HL-60 (cell line): ENCODE results near the gene FBN1.

ENCODE experiments used
- DNase-seq, 2 experiments: peaks; one replicate each; pipeline ENCODE4 v3.0.0-alpha.2; 2010 to 2020; ENCODE audit warnings: low read depth in 1 of 2, low spot score in 1 of 2
- H3K27ac ChIP-seq: fragments of 250-450 bp; sonication (Bioruptor Pico); replicated peaks from 2 replicates; pipeline ENCODE4 v1.5.1; 2020; ENCODE audit warnings: mild to moderate bottlenecking, moderate library complexity
- H3K27me3 ChIP-seq: fragments of 250-450 bp; sonication (Bioruptor Pico); 2 replicates; pipeline ENCODE4 v1.5.1; 2021; ENCODE audit warnings: mild to moderate bottlenecking, moderate library complexity; ENCODE audit not compliant: insufficient read depth, poor library complexity, severe bottlenecking
- H3K4me3 ChIP-seq: replicated peaks from 2 replicates; pipeline ENCODE4 v1.5.1; 2011; ENCODE audit warnings: mild to moderate bottlenecking, control low read depth, low read length; ENCODE audit not compliant: insufficient read depth
- GABPA ChIP-seq: IDR thresholded peaks from 2 replicates; pipeline ENCODE4 v1.6.1; 2012; ENCODE audit warnings: low read depth
- POLR2AphosphoS5 ChIP-seq: IDR thresholded peaks from 2 replicates; pipeline ENCODE4 v1.6.1; 2012; ENCODE audit warnings: low read depth
- SPI1 ChIP-seq: IDR thresholded peaks from 2 replicates; pipeline ENCODE4 v1.6.1; 2012; ENCODE audit warnings: low read depth, mild to moderate bottlenecking, borderline replicate concordance
- TF ChIP-seq, protein P1 (sequence below): IDR thresholded peaks from 2 replicates; pipeline ENCODE4 v1.6.1; 2012; ENCODE audit warnings: low read depth; ENCODE audit not compliant: insufficient replicate concordance
- TF ChIP-seq, protein P2 (sequence below): IDR thresholded peaks from one replicate; pipeline ENCODE4 v1.5.1; 2011; ENCODE audit warnings: low read length, control low read depth, inconsistent platforms; ENCODE audit not compliant: insufficient read depth

Gene FBN1

DNA sequence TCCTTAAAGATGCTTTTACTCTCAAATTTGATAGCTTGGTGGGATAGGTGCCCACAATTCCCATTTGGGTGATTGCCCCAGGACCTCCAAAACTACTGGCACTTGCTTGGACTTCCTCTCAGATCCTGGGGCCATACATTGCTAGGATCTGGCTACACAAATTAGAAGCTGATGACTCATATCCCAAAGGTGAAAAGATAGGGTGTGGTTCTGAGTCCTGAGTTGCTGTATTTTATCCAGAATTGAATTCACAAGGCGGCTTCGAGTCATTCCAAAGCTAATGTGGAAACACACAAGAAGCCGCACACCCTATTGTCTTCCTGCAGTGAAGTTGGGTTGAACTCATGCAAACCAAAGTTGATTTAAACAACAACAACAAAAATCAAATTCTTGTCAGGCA lies 260.9 kb downstream of the FBN1 start:
- no peaks in the 10 kb centered on the region for H3K27me3 ChIP-seq
- TF ChIP-seq GABPA, result no peak
- no peak for TF ChIP-seq SPI1
- TF ChIP-seq, protein P1, sequence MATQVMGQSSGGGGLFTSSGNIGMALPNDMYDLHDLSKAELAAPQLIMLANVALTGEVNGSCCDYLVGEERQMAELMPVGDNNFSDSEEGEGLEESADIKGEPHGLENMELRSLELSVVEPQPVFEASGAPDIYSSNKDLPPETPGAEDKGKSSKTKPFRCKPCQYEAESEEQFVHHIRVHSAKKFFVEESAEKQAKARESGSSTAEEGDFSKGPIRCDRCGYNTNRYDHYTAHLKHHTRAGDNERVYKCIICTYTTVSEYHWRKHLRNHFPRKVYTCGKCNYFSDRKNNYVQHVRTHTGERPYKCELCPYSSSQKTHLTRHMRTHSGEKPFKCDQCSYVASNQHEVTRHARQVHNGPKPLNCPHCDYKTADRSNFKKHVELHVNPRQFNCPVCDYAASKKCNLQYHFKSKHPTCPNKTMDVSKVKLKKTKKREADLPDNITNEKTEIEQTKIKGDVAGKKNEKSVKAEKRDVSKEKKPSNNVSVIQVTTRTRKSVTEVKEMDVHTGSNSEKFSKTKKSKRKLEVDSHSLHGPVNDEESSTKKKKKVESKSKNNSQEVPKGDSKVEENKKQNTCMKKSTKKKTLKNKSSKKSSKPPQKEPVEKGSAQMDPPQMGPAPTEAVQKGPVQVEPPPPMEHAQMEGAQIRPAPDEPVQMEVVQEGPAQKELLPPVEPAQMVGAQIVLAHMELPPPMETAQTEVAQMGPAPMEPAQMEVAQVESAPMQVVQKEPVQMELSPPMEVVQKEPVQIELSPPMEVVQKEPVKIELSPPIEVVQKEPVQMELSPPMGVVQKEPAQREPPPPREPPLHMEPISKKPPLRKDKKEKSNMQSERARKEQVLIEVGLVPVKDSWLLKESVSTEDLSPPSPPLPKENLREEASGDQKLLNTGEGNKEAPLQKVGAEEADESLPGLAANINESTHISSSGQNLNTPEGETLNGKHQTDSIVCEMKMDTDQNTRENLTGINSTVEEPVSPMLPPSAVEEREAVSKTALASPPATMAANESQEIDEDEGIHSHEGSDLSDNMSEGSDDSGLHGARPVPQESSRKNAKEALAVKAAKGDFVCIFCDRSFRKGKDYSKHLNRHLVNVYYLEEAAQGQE, result no peak
- TF ChIP-seq POLR2AphosphoS5, result no peak
- TF ChIP-seq, protein P2, sequence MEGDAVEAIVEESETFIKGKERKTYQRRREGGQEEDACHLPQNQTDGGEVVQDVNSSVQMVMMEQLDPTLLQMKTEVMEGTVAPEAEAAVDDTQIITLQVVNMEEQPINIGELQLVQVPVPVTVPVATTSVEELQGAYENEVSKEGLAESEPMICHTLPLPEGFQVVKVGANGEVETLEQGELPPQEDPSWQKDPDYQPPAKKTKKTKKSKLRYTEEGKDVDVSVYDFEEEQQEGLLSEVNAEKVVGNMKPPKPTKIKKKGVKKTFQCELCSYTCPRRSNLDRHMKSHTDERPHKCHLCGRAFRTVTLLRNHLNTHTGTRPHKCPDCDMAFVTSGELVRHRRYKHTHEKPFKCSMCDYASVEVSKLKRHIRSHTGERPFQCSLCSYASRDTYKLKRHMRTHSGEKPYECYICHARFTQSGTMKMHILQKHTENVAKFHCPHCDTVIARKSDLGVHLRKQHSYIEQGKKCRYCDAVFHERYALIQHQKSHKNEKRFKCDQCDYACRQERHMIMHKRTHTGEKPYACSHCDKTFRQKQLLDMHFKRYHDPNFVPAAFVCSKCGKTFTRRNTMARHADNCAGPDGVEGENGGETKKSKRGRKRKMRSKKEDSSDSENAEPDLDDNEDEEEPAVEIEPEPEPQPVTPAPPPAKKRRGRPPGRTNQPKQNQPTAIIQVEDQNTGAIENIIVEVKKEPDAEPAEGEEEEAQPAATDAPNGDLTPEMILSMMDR, result no peak
- H3K27ac ChIP-seq, result no peak overlapping the region
- H3K4me3 ChIP-seq, result no peak overlapping the region
- no peak for DNase-seq

DNA sequence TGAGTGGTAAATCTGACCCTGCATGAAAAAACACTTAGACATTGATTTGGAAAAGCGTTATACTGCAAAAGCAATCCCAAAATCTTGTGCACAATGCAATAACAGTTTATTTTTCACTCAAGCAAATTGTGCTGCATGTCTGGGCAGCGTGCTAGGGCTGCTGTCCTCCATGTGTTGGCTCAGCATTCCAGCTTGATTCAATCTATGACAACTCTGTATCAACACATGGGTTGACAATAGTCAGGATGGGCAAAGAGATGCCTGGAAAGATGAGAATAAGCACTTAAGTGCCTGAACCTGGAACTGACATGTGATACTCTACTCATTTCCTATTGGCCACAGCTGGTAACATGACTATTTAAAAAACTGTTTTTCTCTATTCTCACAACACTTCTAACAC lies 262.5 kb downstream of the FBN1 start:
- DNase-seq, result no peak
- Histone ChIP-seq H3K4me3 (no peak overlapping the region), H3K27me3 (no peaks in the 10 kb centered on the region), H3K27ac (no peak overlapping the region)
- TF ChIP-seq, protein P2, result no peak

DNA sequence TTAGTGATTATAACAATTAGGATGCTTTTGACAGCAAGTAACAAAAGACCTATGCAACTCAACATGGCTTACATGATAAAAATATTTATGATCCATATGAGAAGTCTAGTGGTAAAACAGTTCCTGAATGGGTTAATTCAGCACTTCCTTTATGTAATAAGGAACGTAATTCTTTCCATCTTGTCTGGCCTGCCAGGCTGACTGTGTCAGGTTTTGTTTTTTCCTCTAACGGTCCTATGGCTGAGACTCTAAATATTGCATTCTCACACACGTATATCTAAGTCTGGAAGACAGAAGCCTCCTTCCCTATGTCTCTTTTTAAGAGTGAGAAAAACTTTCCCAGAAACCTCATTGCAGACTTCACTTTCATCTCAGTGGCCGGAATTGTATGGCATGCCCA lies 263.6 kb downstream of the FBN1 start:
- no peak overlapping the region for H3K27ac ChIP-seq
- TF ChIP-seq, protein P1, result no peak
- no peak overlapping the region for H3K4me3 ChIP-seq
- H3K27me3 ChIP-seq, result no peaks in the 10 kb centered on the region
- no peak for DNase-seq

DNA sequence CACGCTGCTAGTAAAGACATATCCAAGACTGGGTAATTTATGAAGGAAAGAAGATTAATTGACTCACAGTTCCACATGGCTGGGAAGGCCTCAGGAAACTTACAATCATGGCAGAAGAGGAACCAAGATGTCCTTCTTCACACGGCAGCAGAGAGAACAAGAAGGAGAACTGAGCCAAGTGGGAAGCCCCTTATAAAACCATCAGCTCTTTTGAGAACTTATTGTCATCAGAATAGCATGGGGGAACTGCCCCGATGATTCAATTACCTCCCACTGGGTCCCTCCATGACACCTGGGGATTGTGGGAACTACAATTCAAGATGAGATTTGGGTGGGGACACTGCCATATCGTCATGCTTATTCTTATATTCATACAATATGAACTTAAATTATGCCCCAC lies 265.3 kb downstream of the FBN1 start:
- Histone ChIP-seq H3K27me3 (no peaks in the 10 kb centered on the region), H3K4me3 (no peak overlapping the region), H3K27ac (no peak overlapping the region)
- TF ChIP-seq GABPA, result no peak
- TF ChIP-seq SPI1, result no peak
- TF ChIP-seq, protein P2, result no peak
- TF ChIP-seq, protein P1, result no peak
- no peak for TF ChIP-seq POLR2AphosphoS5
- DNase-seq, result no peak
